Measurements from ENCODE around the gene ABTB2. TPM values are rescaled to one million over a fixed set of nuclear protein-coding genes. Genes with fewer than 3 reads are reported as not detected.

ABTB2 gene
- total RNA-seq, 2 donors from 2014 or later = 8.6 to 8.7 TPM

DNA sequence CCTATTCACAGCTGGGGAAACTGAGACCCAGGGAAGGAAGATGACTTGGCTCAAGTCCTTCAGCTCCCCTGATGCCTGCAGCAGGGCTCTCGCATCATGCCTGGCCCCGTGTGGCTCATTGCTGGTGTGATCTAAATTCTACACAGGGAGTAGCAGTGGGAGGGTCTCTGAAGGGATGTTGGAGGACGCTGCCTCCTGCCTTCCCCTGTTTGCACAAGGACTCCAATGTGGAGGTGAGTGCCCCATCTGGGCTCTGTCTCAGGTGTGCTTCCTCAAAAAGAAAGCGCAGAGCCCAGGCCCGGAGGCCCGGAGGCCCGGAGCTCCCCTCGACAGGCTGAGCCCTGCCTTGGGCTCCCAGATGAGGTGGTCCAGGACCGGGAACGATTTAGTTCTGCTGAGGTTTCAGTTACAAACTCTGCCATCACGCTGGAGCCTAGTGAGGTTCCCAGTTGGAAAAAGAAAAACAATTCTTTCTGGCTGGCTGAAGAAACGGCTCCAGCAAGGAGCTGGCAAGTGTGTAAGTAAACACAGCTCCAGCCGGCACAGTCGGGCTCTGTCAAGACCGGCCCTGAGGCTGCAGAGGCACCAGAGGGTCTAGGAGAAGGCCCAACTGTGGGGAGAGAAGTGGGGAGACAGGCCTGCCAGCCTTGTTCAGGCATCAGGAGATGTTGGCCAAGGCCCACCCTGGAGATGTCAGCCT lies 202.6 kb downstream of the ABTB2 start:
- intact Hi-C loops (cut with DNase I) = no loop called here
- DNase-seq (ENCODE audit: low spot score) = no peak

GRCh38 chr11:34154059-34154875 lies 203.5 kb downstream of the ABTB2 start:
- intact Hi-C loops (cut with DNase I) = no loop called here
- DNase-seq (ENCODE audit: low spot score) = no peak

GRCh38 chr11:34151916-34152845 lies 205.6 kb downstream of the ABTB2 start:
- intact Hi-C loops (cut with DNase I) = no loop called here
- no peak for DNase-seq (ENCODE audit: low spot score)

- peak; percentile 54 for DNase-seq (ENCODE audit: low spot score)
- intact Hi-C loops (cut with DNase I) = no loop called here
Measured at GRCh38 chr11:34151166-34151565, 206.6 kb downstream of the ABTB2 start.

DNA sequence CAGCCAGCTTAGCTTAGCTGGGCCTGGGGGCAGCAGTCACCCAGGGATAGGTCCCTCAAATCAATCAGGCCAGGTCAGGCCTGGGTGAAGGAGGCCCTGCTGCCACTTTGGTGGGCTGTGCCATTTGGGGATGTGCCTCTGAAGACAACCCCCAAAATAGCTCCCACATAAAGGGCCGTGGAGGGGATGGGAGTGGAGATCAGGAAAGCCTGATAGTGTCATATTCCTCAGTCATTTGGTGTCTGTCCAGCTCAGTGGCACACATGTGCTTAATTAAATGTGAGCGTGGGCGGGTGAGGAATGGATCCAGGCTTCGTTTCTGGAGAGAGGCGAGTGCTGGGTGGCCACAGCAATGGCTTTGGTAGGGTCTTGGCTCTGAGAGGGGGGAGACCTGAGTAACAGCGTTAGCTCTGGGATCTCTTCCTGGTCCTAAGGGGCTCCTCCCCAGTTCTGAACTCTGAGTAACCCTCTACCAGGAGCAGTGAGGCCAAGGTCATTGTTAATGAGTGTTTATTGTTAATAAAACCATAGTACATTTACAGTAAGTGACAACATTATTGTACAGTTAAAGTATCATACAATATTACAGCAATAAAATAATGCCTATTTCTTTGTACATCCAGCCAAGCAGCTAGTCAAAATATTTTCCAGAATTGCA lies 207.2 kb downstream of the ABTB2 start:
- intact Hi-C loops (cut with DNase I) = no loop called here
- peak; percentile 28 for DNase-seq (ENCODE audit: low spot score)

- peak; percentile 67 for DNase-seq (ENCODE audit: low spot score)
- intact Hi-C loops (cut with DNase I) = no loop called here
Measured at GRCh38 chr11:34149786-34150185, 208.0 kb downstream of the ABTB2 start.

DNA sequence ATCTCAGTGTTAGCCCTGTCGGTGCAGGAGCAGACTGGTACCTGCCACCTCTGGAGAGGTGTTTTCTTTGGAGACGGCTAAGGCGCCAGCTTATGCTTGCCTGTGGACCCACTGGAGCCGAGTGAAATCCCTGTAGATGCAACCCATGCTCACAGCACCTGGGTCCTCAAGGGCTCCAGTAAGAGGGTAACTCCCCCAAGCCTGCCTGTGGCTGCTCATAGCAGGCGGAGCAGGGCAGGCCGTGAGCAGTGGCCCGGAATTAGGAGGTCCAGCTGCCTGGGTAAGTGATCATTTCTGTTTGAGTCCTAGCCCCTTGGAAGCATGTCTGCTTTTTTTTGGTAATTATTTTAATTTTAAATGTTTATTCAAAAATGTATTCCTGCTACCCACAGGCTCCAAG lies 208.5 kb downstream of the ABTB2 start:
- intact Hi-C loops (cut with DNase I) = no loop called here
- peak; percentile 60 for DNase-seq (ENCODE audit: low spot score)

GRCh38 chr11:34148504-34149165 lies 209.2 kb downstream of the ABTB2 start:
- DNase-seq (ENCODE audit: low spot score) = peak; percentile 69
- intact Hi-C loops (cut with DNase I) = no loop called here

DNA sequence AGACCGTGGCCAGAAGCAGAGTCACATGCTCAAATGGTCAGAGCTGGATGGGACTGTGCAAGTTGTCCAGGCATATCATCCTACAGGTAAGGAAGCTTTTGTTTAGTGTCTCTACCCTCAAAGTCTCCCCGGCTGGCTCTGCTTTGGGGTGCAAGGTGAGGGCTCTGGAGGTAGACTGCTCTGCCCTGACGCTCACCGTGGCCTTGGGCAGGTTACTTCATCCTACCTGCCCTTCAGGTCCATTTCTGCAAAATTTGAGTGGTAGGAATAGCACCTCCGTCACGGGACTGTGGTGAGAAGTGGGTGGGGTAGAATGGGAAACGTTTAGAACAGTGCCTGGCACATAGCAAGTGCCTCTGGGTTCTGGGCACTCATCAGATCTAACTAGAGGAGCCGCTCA lies 210.2 kb downstream of the ABTB2 start:
- peak; percentile 15 for DNase-seq (ENCODE audit: low spot score)

DNA sequence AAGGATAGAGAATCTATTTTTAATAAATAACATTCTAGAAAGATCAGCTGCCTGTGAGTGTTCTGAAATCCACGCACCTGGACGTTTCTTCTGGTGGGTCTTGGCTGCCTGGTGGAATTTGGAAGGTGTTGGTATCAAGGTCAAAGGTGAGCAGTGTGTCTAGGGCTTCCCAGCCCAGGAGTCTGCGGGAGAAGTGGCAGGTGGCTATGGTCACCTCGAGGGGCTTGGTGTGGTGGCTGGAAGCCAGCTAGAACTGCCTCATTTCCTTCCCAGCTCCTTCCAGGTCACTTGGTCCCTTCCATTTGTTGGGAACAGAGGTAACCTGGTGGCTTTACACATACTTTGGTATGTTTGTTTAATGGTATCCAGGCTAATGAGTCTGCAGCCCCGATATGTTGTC lies 210.9 kb downstream of the ABTB2 start:
- intact Hi-C loops (cut with DNase I) = no loop called here
- DNase-seq (ENCODE audit: low spot score) = peak; percentile 66

More for the DNA sequence above, 210.2 kb downstream of the ABTB2 start:
- intact Hi-C loops (cut with DNase I) = no loop called here

DNA sequence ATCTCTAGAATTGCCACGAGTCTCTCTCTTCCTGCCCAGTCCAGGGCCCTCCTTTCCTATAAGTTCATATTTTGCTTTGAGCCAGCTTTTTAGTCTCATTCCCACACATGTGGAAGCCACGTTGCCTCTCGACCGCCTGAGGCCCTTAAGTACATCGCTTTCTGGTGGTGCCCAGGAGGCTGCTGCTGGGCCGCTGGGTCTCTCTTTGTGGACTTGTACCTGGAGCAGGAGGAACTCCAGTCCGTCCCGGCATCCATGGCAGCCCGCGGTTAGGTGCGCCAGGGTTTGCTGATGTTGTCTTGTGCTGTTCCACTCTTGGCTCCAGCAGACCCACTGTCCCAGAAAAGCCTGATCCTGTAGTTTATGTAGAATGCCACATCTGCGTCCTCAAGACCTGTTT lies 211.4 kb downstream of the ABTB2 start:
- DNase-seq (ENCODE audit: low spot score) = peak; percentile 80
- intact Hi-C loops (cut with DNase I) = no loop called here

GRCh38 chr11:34145847-34146381 lies 211.9 kb downstream of the ABTB2 start:
- DNase-seq (ENCODE audit: low spot score) = peak; percentile 63
- intact Hi-C loops (cut with DNase I) = no loop called here

GRCh38 chr11:34145073-34145472 lies 212.7 kb downstream of the ABTB2 start:
- intact Hi-C loops (cut with DNase I) = no loop called here

DNA sequence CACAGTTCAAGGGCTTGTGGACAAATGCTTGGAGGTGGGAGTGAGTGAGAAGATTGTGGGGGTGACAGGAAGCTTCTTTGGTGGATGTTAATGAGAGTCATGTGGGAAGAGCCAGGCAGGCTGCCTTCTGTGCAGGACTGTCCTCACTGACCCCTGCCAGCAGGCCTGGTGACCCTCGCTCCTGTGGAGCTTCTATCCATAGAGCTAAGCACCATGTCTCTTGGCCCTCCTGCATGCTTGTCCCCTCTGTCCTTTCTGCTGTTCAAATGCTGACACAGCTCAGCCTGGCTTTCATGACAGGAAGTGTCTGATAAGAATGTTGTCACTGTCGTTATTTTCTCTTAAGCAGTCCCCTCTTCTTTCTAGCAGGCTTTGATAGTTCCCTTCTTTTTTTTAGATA lies 214.8 kb downstream of the ABTB2 start:
- DNase-seq (ENCODE audit: low spot score) = peak; percentile 58
- intact Hi-C loops (cut with DNase I) = no loop called here

More at GRCh38 chr11:34145073-34145472, 212.7 kb downstream of the ABTB2 start:
- DNase-seq (ENCODE audit: low spot score) = no peak

DNA sequence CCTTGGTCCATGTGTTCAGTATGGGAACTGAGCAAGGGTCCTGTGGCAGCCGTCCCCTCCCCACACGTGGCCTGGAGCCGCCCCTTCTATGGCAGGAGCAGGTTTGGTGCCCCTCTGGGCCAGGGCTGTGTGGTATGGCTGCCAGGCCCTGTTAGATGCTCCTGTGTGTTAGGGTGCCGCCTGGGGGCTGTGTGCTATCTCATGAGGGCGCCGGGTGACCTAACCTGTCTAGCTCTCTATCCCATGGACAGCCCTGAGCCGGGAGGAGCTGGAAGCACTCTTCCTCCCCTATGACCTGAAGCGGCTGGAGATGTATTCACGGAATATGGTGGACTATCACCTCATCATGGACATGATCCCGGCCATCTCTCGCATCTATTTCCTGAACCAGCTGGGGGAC lies 217.7 kb downstream of the ABTB2 start:
- peak; percentile 67 for DNase-seq (ENCODE audit: low spot score)
- intact Hi-C loops (cut with DNase I) = no loop called here

- peak; percentile 68 for DNase-seq (ENCODE audit: low spot score)
- intact Hi-C loops (cut with DNase I) = no loop called here
Measured at GRCh38 chr11:34139346-34139745, 218.5 kb downstream of the ABTB2 start.

- intact Hi-C loops (cut with DNase I) = no loop called here
- DNase-seq (ENCODE audit: low spot score) = peak; percentile 20
Measured at GRCh38 chr11:34136420-34136819, 221.4 kb downstream of the ABTB2 start.

DNA sequence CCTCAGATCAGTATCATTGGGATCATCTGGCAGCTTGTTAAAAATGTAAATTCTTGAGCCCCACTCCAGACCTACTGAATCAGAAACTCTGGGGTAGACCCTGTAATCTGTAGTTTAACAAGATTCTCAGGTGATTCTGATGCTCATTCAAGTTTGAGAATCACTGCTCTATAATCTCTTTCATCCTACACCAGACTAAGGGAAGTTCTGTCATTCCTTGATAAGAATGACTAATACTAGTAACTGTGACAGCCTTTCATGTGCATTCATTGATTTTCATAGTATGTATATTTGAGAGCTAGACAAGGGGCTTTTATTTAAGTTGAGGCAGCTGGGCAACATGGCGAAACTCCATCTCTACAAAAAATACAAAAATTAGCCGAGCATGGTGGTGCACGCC lies 222.4 kb downstream of the ABTB2 start:
- intact Hi-C loops (cut with DNase I) = no loop called here
- no peak for DNase-seq (ENCODE audit: low spot score)

Data from posterior vena cava (tissue), 2 donors.